ENCODE measurements around the gene PDE2A.

DNA sequence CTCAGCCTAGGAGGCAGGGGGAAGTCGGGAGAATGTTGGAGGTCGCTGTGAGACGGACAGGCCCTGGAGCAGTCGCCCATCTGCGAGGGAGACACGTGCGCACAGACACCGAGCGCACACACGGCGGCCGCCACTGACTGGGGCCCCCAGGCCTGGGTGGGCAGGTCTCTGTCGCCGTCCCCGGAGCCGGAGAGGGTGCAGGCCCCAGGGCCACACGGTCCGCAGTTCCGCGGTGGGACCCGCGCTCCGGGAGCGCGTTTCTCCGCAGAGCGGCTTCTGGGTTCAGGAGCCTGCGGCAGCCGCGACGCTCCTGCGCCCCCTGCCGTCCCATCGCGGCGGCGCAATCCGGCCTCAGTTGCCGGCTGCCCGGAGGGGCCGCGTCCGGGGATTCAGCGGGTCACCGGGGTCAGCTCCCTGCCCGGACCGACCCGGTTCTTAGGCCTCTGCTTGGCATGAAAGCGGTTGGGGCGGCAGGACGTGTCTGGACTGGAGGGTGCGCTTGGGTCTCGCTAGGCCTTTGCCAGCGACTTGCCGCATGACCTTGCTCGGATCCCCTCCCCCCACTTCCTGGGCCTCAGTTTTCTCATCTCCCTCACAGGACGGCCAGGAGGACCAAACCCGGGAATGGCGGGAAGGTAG is 31.2 kb downstream of the PDE2A start:
- TF ChIP-seq, protein P1, sequence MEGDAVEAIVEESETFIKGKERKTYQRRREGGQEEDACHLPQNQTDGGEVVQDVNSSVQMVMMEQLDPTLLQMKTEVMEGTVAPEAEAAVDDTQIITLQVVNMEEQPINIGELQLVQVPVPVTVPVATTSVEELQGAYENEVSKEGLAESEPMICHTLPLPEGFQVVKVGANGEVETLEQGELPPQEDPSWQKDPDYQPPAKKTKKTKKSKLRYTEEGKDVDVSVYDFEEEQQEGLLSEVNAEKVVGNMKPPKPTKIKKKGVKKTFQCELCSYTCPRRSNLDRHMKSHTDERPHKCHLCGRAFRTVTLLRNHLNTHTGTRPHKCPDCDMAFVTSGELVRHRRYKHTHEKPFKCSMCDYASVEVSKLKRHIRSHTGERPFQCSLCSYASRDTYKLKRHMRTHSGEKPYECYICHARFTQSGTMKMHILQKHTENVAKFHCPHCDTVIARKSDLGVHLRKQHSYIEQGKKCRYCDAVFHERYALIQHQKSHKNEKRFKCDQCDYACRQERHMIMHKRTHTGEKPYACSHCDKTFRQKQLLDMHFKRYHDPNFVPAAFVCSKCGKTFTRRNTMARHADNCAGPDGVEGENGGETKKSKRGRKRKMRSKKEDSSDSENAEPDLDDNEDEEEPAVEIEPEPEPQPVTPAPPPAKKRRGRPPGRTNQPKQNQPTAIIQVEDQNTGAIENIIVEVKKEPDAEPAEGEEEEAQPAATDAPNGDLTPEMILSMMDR (IDR thresholded peaks at IDR 0.05; ENCODE audit: extremely low read depth in 1 of 2, insufficient read depth in 1 of 2, low read depth in 1 of 2, low read length in 2 of 2): peak; percentile 93 to 97
- no peak for TF ChIP-seq POLR2A (IDR thresholded peaks at IDR 0.05; ENCODE audit: low read depth, low read length)
- no peak for TF ChIP-seq POLR2AphosphoS5 (IDR thresholded peaks at IDR 0.05; ENCODE audit: insufficient read depth, low read depth, low read length)

Data from endothelial cell of umbilical vein (primary cell).